H1 (cell line): ENCODE results near the gene OR51V1. TPM values are rescaled to one million over a fixed set of nuclear protein-coding genes. Genes with fewer than 3 reads are reported as not detected.
"Not testable (repeated sequence)": the region's sequence is repeated elsewhere in the genome, so short reads cannot be mapped to it uniquely, and the experiment has no call there.

Experiments used
- CTCF ChIA-PET: fragments of 300-600 bp; sonication (Branson Sonifier 250); formaldehyde crosslinking; loops from one replicate; lab custom pipeline; 2021; ENCODE audit not compliant: partially characterized antibody; lab: Charles Lee
- POLR2A ChIA-PET: fragments of 300-600 bp; sonication (Branson Sonifier 250); formaldehyde crosslinking; loops from one replicate; lab custom pipeline; 2021; ENCODE audit warnings: inconsistent platforms; ENCODE audit not compliant: partially characterized antibody; lab: Charles Lee
- DNase-seq, 2 experiments: peaks; one replicate each; pipeline versions ENCODE4 v3.0.0 to v3.0.0-alpha.2; 2010 to 2022; ENCODE audit warnings: low spot score in 2 of 2, low read depth in 1 of 2, mixed read lengths in 1 of 2
- FAIRE-seq: peaks from 2 replicates; lab custom pipeline; 2011; peaks lifted over from hg19 to GRCh38; lab: Jason Lieb, UNC
- H2AFZ ChIP-seq: 2 replicates; pipeline ENCODE4 v1.8.1; 2012; ENCODE audit warnings: low read length, inconsistent platforms
- H2AK5ac ChIP-seq: 2 replicates; pipeline ENCODE4 v1.6.1; 2013; ENCODE audit warnings: low read depth, low read length
- H2BK120ac ChIP-seq: replicated peaks from 2 replicates; pipeline ENCODE3; 2013; ENCODE audit warnings: low read depth, low read length, inconsistent platforms
- H2BK12ac ChIP-seq: 2 replicates; pipeline ENCODE4 v1.6.1; 2013; ENCODE audit warnings: low read depth, low read length
- H2BK15ac ChIP-seq: 2 replicates; pipeline ENCODE4 v1.6.1; 2013; ENCODE audit warnings: low read length
- H2BK20ac ChIP-seq: 2 replicates; pipeline ENCODE4 v1.6.1; 2013; ENCODE audit warnings: low read length
- H2BK5ac ChIP-seq: 2 replicates; pipeline ENCODE4 v1.6.1; 2013; ENCODE audit warnings: low read depth, low read length
- H3K14ac ChIP-seq: 2 replicates; pipeline ENCODE4 v1.6.1; 2013; ENCODE audit warnings: inconsistent platforms; ENCODE audit not compliant: insufficient read length
- H3K18ac ChIP-seq: 2 replicates; pipeline ENCODE4 v1.6.1; 2013; ENCODE audit warnings: low read length; ENCODE audit errors: extremely low read depth
- H3K23ac ChIP-seq: 2 replicates; pipeline ENCODE4 v1.6.1; 2013; ENCODE audit warnings: inconsistent platforms; ENCODE audit not compliant: insufficient read length
- H3K23me2 ChIP-seq: 2 replicates; pipeline ENCODE4 v1.6.1; 2013; ENCODE audit warnings: low read depth, low read length
- H3K27ac ChIP-seq: 2 replicates; pipeline ENCODE4 v1.6.1; 2011; ENCODE audit warnings: low read depth, low read length, inconsistent platforms
- H3K27me3 ChIP-seq, 4 experiments: replicated peaks in 1 of 4; 1 replicate in 1 of 4; 2 replicates in 3 of 4; pipeline versions ENCODE4 v1.6.1 to v1.8.1; 2011 to 2013; ENCODE audit warnings: low read length in 3 of 4, mild to moderate bottlenecking in 3 of 4, inconsistent platforms in 2 of 4, mixed read lengths in 2 of 4, moderate library complexity in 1 of 4; ENCODE audit not compliant: control insufficient read depth in 3 of 4, insufficient read depth in 3 of 4; ENCODE audit errors: extremely low read depth in 1 of 4
- H3K36me3 ChIP-seq, 4 experiments: 2 replicates each; pipeline versions ENCODE4 v1.6.1 to v1.8.1; 2011 to 2013; ENCODE audit warnings: mild to moderate bottlenecking in 4 of 4, low read length in 3 of 4, moderate library complexity in 2 of 4, control low read depth in 1 of 4, inconsistent platforms in 1 of 4; ENCODE audit not compliant: insufficient read depth in 4 of 4, control insufficient read depth in 2 of 4
- H3K4ac ChIP-seq: replicated peaks from 2 replicates; pipeline ENCODE3; 2013; ENCODE audit warnings: low read length, low read depth, mixed read lengths, inconsistent platforms; ENCODE audit not compliant: insufficient read length
- H3K4me1 ChIP-seq, 4 experiments: replicated peaks in 1 of 4; 1 replicate in 1 of 4; 2 replicates in 3 of 4; pipeline versions ENCODE4 v1.6.1 to v1.8.1; 2011 to 2013; ENCODE audit warnings: low read length in 3 of 4, inconsistent platforms in 2 of 4, mixed read lengths in 1 of 4; ENCODE audit not compliant: insufficient read depth in 4 of 4, control insufficient read depth in 3 of 4
- H3K4me2 ChIP-seq, 2 experiments: 2 replicates each; pipeline versions ENCODE4 v1.6.1 to v1.8.1; 2011 to 2013; ENCODE audit warnings: low read depth in 2 of 2, low read length in 2 of 2, control low read depth in 1 of 2, inconsistent platforms in 1 of 2, mild to moderate bottlenecking in 1 of 2; ENCODE audit not compliant: insufficient read depth in 1 of 2
- H3K4me3 ChIP-seq, 4 experiments: fragments of 200-600, 300-600 bp in 1 of 4; sonication (generic), shearing (Covaris generic), sonication (Bioruptor Twin) in 1 of 4; 2 replicates each; pipeline versions ENCODE4 v1.5.1 to v1.8.1; 2011 to 2016; ENCODE audit warnings: low read length in 4 of 4, low read depth in 3 of 4, control low read depth in 2 of 4, inconsistent platforms in 2 of 4, mild to moderate bottlenecking in 2 of 4, mixed read lengths in 1 of 4, moderate library complexity in 1 of 4; ENCODE audit not compliant: insufficient read depth in 2 of 4; ENCODE audit errors: extremely low read depth in 1 of 4
- H3K56ac ChIP-seq: replicated peaks from 2 replicates; pipeline ENCODE3; 2013; ENCODE audit warnings: low read depth, mild to moderate bottlenecking, mixed read lengths, low read length, inconsistent platforms; ENCODE audit not compliant: insufficient read length
- H3K79me1 ChIP-seq: 2 replicates; pipeline ENCODE4 v1.6.1; 2013; ENCODE audit warnings: low read depth, low read length, control low read depth
- H3K79me2 ChIP-seq, 2 experiments: 2 replicates each; pipeline versions ENCODE4 v1.6.1 to v1.8.1; 2012 to 2013; ENCODE audit warnings: low read length in 2 of 2, mild to moderate bottlenecking in 2 of 2, inconsistent platforms in 1 of 2; ENCODE audit not compliant: insufficient read depth in 2 of 2, control insufficient read depth in 1 of 2
- H3K9ac ChIP-seq, 4 experiments: replicated peaks in 1 of 4; 1 replicate in 1 of 4; 2 replicates in 3 of 4; pipeline versions ENCODE4 v1.6.1 to v1.8.1; 2011 to 2013; ENCODE audit warnings: low read depth in 3 of 4, low read length in 3 of 4, control low read depth in 2 of 4, mild to moderate bottlenecking in 2 of 4, moderate library complexity in 2 of 4, inconsistent platforms in 1 of 4; ENCODE audit errors: extremely low read depth in 1 of 4
- H3K9me3 ChIP-seq, 2 experiments: 2 replicates each; pipeline versions ENCODE4 v1.6.1 to v1.8.1; 2012 to 2013; ENCODE audit warnings: mild to moderate bottlenecking in 2 of 2, moderate library complexity in 2 of 2, control low read depth in 1 of 2, inconsistent platforms in 1 of 2, low read depth in 1 of 2, low read length in 1 of 2, mixed read lengths in 1 of 2; ENCODE audit not compliant: insufficient read depth in 2 of 2
- H4K20me1 ChIP-seq, 2 experiments: replicated peaks in 1 of 2; 2 replicates each; pipeline versions ENCODE3 to v1.8.1; 2011 to 2013; ENCODE audit warnings: inconsistent platforms in 2 of 2, low read length in 2 of 2, mild to moderate bottlenecking in 1 of 2; ENCODE audit not compliant: insufficient read depth in 2 of 2, control insufficient read depth in 1 of 2
- H4K5ac ChIP-seq: 2 replicates; pipeline ENCODE4 v1.6.1; 2013; ENCODE audit warnings: low read length, low read depth, mixed read lengths, inconsistent platforms; ENCODE audit not compliant: insufficient read length
- H4K8ac ChIP-seq: 2 replicates; pipeline ENCODE4 v1.8.0; 2013; ENCODE audit warnings: mild to moderate bottlenecking, moderate library complexity, low read length, inconsistent platforms; ENCODE audit not compliant: insufficient read depth; ENCODE audit errors: extremely low read depth
- H4K91ac ChIP-seq: replicated peaks from 2 replicates; pipeline ENCODE3; 2013; ENCODE audit warnings: low read length, mixed read lengths, inconsistent platforms; ENCODE audit not compliant: insufficient read length
- WGBS, 2 experiments: shearing (Covaris generic) in 1 of 2; methylation state at CpG; one replicate each; pipeline versions ENCODE4 v1.1.6 to v1.1.7; 2013 to 2015; ENCODE audit warnings: low lambda C conversion rate in 2 of 2, mixed read lengths in 2 of 2, inconsistent platforms in 1 of 2, low coverage in 1 of 2, missing lambda C conversion rate in 1 of 2; ENCODE audit not compliant: insufficient replicate concordance in 2 of 2, insufficient coverage in 1 of 2, insufficient read length in 1 of 2; ENCODE audit errors: extremely low coverage in 1 of 2, missing lambda C conversion rate in 1 of 2; 5-methylcytosine and 5-hydroxymethylcytosine counted together
- polyA plus RNA-seq, 7 experiments: library from polyadenylated mRNA; depleted of rRNA in 3 of 7; stranded (reverse) in 5 of 7; unstranded in 2 of 7; fragments of >200 nt in 5 of 7; fragments of 200-250 nt in 2 of 7; gene quantifications; 1 replicate in 5 of 7; 2 replicates in 1 of 7; 4 replicates in 1 of 7; pipeline versions ENCODE4 v1.2.1 to v1.2.3, GENCODE V29; 2011 to 2013; ENCODE audit warnings: missing spikeins in 2 of 7, mixed read lengths in 2 of 7
- total RNA-seq: library from RNA; stranded (reverse); fragmentation: NEBNext Ultra II Directional; extraction: Animal tissue kit (Norgen Biotek cat#: 25700); gene quantifications from 2 replicates; pipeline ENCODE4 v1.2.1, GENCODE V29; 2021

Gene OR51V1
- total and polyA plus RNA-seq, 2 of the 8 experiments (the other 6 are each of a cell fraction or from before 2014, with no cell fraction given): not detected

GRCh38 chr11:5249807-5250396 is 49.4 kb upstream of the OR51V1 start, which contains the start of gene HBG1:
HBG1 (minus strand) TSS chr11:5249857; CDS start chr11:5249804, 53 bp downstream.
- CTCF ChIA-PET: interaction anchor here (1.1 kb wide), 1 partner anchor 31 kb away, joined by 3 read pairs; no protein-coding TSS in a partner anchor
- FAIRE-seq, H3K4me2 ChIP-seq, H3K18ac ChIP-seq, H3K79me2 ChIP-seq, H2BK5ac ChIP-seq, H3K27me3 ChIP-seq, H3K79me1 ChIP-seq, H3K23ac ChIP-seq, DNase-seq, H3K9me3 ChIP-seq, H3K56ac ChIP-seq, H3K9ac ChIP-seq, H3K14ac ChIP-seq, H3K23me2 ChIP-seq, H2BK20ac ChIP-seq, H3K4me1 ChIP-seq, H3K4ac ChIP-seq, H3K4me3 ChIP-seq, POLR2A ChIA-PET, H4K20me1 ChIP-seq, H4K91ac ChIP-seq, H3K27ac ChIP-seq, H2BK120ac ChIP-seq, H3K36me3 ChIP-seq, H2BK15ac ChIP-seq, H4K8ac ChIP-seq, H2BK12ac ChIP-seq, H4K5ac ChIP-seq, H2AK5ac ChIP-seq, H2AFZ ChIP-seq: not testable (repeated sequence)
- 91% methylated on average over 2 of the region's 9 CpGs; no CpG with 5 or more reads in 1 of the 2 experiments for WGBS, 2 experiments

- DNase-seq, H3K23ac ChIP-seq, H3K9me3 ChIP-seq, H3K27me3 ChIP-seq, H3K27ac ChIP-seq, H3K23me2 ChIP-seq, H2BK15ac ChIP-seq, H3K79me1 ChIP-seq, H3K4ac ChIP-seq, H3K79me2 ChIP-seq, H2BK120ac ChIP-seq, H4K8ac ChIP-seq, H4K20me1 ChIP-seq, H3K4me1 ChIP-seq, H2AFZ ChIP-seq, H2BK12ac ChIP-seq, H3K14ac ChIP-seq, H3K4me3 ChIP-seq, H2BK20ac ChIP-seq, POLR2A ChIA-PET, H3K18ac ChIP-seq, H4K91ac ChIP-seq, H3K36me3 ChIP-seq, H2AK5ac ChIP-seq, H2BK5ac ChIP-seq, H3K4me2 ChIP-seq, H3K9ac ChIP-seq, H4K5ac ChIP-seq, FAIRE-seq, H3K56ac ChIP-seq: not testable (repeated sequence)
- CTCF ChIA-PET: interaction anchor here (0.6 to 1.9 kb wide), 2 partner anchors 43 to 227 kb away, joined by 3 to 4 read pairs; no protein-coding TSS in a partner anchor
- WGBS, 2 experiments: 50% methylated on average over 4 of the region's 7 CpGs; no CpG with 5 or more reads in 1 of the 2 experiments
Observed at GRCh38 chr11:5248498-5248897, 48.0 kb upstream of the OR51V1 start.
